ENCODE measurements around the gene TBXAS1.

DNA sequence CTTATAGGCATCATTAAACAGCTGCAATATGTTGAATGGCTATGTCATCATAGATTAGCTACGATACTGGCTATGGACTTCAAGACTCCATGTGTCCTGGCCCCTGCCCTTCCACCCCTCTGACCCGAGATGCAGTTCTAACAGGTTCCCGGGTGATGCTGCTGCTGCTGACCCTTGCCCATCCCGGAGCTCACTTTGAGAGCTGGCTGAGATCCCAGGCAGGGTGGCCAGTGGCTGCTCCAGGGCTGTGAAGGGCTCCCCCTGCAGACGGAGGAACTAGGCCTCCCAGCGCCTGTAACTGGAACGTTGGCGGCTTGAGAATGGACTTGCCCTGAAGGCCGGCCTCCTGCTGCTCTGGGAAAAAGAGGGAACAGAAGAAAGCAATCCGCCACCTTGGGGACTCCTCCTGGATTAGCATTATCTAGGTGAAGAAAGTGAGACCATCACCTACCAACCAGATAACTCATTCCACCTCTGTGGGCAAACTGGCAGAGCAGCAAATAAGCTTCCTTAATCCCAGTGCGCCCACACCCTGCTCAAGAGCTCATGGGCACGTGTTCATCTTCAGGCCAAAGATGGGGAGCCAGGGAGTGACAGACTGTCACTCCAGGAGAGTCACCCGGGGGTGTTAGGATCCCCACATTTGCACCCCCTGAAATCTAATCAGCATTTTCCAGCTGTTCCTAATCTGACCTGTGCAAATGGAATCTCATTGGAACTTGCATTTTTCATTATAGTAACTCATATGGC, 176.9 kb downstream of the TBXAS1 start:
- TF ChIP-seq POLR2AphosphoS5 (IDR thresholded peaks at IDR 0.05), result no peak
- TF ChIP-seq, protein P1, sequence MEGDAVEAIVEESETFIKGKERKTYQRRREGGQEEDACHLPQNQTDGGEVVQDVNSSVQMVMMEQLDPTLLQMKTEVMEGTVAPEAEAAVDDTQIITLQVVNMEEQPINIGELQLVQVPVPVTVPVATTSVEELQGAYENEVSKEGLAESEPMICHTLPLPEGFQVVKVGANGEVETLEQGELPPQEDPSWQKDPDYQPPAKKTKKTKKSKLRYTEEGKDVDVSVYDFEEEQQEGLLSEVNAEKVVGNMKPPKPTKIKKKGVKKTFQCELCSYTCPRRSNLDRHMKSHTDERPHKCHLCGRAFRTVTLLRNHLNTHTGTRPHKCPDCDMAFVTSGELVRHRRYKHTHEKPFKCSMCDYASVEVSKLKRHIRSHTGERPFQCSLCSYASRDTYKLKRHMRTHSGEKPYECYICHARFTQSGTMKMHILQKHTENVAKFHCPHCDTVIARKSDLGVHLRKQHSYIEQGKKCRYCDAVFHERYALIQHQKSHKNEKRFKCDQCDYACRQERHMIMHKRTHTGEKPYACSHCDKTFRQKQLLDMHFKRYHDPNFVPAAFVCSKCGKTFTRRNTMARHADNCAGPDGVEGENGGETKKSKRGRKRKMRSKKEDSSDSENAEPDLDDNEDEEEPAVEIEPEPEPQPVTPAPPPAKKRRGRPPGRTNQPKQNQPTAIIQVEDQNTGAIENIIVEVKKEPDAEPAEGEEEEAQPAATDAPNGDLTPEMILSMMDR (IDR thresholded peaks at IDR 0.05), result no peak
